HepG2 (cell line): ENCODE results near the gene CHDH. TPM values are rescaled to one million over a fixed set of nuclear protein-coding genes. Genes with fewer than 3 reads are reported as not detected.
A peak's percentile ranks its signal among the peaks of the same experiment; 100 is the strongest.

Source experiments
- EED ChIP-seq: sonication (generic); formaldehyde crosslinking; IDR thresholded peaks from 2 replicates; pipeline ENCODE4 v1.5.0; 2020; ENCODE audit warnings: mild to moderate bottlenecking, missing genetic modification reagents
- ELF4 ChIP-seq: sonication (generic); formaldehyde crosslinking; IDR thresholded peaks from 2 replicates; pipeline ENCODE4 v1.5.0; 2020; ENCODE audit warnings: missing genetic modification reagents, mild to moderate bottlenecking, moderate library complexity, borderline replicate concordance
- JUND ChIP-seq: sonication (generic); formaldehyde crosslinking; IDR thresholded peaks from 2 replicates; pipeline ENCODE4 v1.8.0; 2022; ENCODE audit warnings: mild to moderate bottlenecking, missing genetic modification reagents
- KLF12 ChIP-seq: sonication (generic); formaldehyde crosslinking; IDR thresholded peaks from 2 replicates; pipeline ENCODE4 v1.4.0; 2020; ENCODE audit warnings: missing genetic modification reagents, borderline replicate concordance
- POGZ ChIP-seq: sonication (generic); formaldehyde crosslinking; IDR thresholded peaks from 2 replicates; pipeline ENCODE4 v1.4.0; 2020; ENCODE audit warnings: mild to moderate bottlenecking, missing genetic modification reagents
- SIN3B ChIP-seq: fragments of 150-350 bp; IDR thresholded peaks from 2 replicates; pipeline ENCODE4 v1.6.1; 2014; ENCODE audit warnings: low read length
- SOX5 ChIP-seq: IDR thresholded peaks from 2 replicates; pipeline ENCODE4 v1.6.1; 2016; ENCODE audit warnings: borderline replicate concordance
- ZFP90 ChIP-seq: sonication (generic); formaldehyde crosslinking; IDR thresholded peaks from 2 replicates; pipeline ENCODE4 v1.8.0; 2022; ENCODE audit warnings: missing genetic modification reagents, mild to moderate bottlenecking, inconsistent platforms, borderline replicate concordance
- polyA plus RNA-seq, 8 experiments: library from polyadenylated mRNA; depleted of rRNA in 3 of 8; stranded (reverse) in 7 of 8; unstranded in 1 of 8; fragments of >200 nt; fragmentation: Illumina TruSeq in 4 of 8; extraction: Trizol in 4 of 8; gene quantifications; 2 replicates each; pipeline versions ENCODE4 v1.2.1 to v1.2.3, GENCODE V29; 2011 to 2016; ENCODE audit warnings: low read depth in 4 of 8, missing spikeins in 1 of 8, mixed read lengths in 1 of 8; ENCODE audit not compliant: insufficient read depth in 1 of 8
- total RNA-seq, 5 experiments: library from RNA; depleted of rRNA; stranded (reverse); fragments of >200 nt; fragmentation: Illumina TruSeq; extraction: Trizol; gene quantifications; 2 replicates each; pipeline ENCODE4 v1.2.3, GENCODE V29; 2016; ENCODE audit warnings: low read depth in 1 of 5
- TF ChIP-seq, protein P1 (sequence below): IDR thresholded peaks from 2 replicates; pipeline ENCODE4 v1.6.1; 2016
- TF ChIP-seq, protein P2 (sequence below): IDR thresholded peaks from 2 replicates; pipeline ENCODE4 v1.6.1; 2016; ENCODE audit warnings: missing compliant biosample characterization, missing genetic modification reagents, borderline replicate concordance
- TF ChIP-seq, protein P3 (sequence below): IDR thresholded peaks from 2 replicates; pipeline ENCODE4 v1.6.1; 2016; ENCODE audit warnings: missing compliant biosample characterization, missing genetic modification reagents, borderline replicate concordance
- TF ChIP-seq, protein P4 (sequence below), 2 experiments: sonication (generic) in 1 of 2; formaldehyde crosslinking in 1 of 2; IDR thresholded peaks; 2 replicates each; pipeline versions ENCODE4 v1.4.0 to v1.6.1; 2016 to 2020; ENCODE audit warnings: borderline replicate concordance in 1 of 2, low read depth in 1 of 2, mild to moderate bottlenecking in 1 of 2, missing genetic modification reagents in 1 of 2
- TF ChIP-seq, protein P5 (sequence below): sonication (generic); formaldehyde crosslinking; IDR thresholded peaks from 2 replicates; pipeline ENCODE4 v1.5.1; 2020; ENCODE audit warnings: mild to moderate bottlenecking, missing genetic modification reagents, borderline replicate concordance

CHDH gene
- total and polyA plus RNA-seq, 2 of the 13 experiments (the other 11 are each of a cell fraction or from before 2014, with no cell fraction given) = 28.1 to 48.9 TPM

DNA sequence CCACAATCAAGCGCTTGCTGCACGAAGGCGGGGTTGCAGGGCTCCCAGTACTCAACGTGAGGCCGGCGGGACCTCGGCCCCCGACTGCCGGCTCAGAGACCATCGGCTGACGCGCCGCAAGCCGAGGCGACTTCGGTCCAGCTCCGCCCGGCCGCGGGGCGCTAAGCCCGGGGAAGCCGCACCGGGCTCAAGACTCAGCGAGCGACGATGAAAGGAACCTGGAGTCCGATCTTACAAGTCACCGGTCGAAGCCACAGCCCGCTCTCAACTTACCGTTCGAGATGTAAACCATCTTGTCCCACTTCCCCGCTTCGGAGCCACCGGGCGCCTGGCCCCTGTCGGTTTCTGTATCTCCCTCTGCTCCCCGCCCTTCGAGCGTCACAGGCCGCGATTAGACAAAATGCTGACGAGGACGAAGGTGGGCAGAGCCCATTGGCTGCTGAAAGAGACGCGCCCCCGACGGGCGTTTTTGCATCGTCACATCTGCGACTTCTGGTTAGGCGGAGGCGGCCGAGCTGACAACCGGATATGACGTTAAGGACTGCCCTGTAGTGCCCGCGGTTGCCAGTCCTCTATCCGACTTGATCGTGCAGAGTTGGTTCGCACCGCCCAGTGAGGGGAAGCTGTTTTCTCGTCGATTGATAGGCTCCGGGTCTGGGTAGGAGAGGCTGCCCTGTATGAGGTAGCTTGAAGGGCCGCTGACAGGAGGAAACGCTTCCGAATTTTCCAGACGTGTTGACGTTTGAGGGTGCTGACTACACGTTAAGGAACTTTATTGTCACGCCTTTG lies 45.5 kb upstream of the CHDH start, which contains the start of gene SELENOK (continued):
- TF ChIP-seq, protein P1, sequence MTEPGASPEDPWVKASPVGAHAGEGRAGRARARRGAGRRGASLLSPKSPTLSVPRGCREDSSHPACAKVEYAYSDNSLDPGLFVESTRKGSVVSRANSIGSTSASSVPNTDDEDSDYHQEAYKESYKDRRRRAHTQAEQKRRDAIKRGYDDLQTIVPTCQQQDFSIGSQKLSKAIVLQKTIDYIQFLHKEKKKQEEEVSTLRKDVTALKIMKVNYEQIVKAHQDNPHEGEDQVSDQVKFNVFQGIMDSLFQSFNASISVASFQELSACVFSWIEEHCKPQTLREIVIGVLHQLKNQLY (CRISPR knock-in tag) = no peak
- peak; percentile 12; the same call in 1 of the 2 replicates for TF ChIP-seq SOX5
- TF ChIP-seq, protein P2, sequence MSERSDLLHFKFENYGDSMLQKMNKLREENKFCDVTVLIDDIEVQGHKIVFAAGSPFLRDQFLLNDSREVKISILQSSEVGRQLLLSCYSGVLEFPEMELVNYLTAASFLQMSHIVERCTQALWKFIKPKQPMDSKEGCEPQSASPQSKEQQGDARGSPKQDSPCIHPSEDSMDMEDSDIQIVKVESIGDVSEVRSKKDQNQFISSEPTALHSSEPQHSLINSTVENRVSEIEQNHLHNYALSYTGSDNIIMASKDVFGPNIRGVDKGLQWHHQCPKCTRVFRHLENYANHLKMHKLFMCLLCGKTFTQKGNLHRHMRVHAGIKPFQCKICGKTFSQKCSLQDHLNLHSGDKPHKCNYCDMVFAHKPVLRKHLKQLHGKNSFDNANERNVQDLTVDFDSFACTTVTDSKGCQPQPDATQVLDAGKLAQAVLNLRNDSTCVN (CRISPR knock-in tag) = peak; percentile 40; the same call in 1 of the 2 replicates
- TF ChIP-seq JUND (CRISPR knock-in tag) = 0 out of 2 replicates have a peak, but pooled peaks have one; percentile 17
- TF ChIP-seq KLF12 (CRISPR knock-in tag) = peak; percentile 30
- TF ChIP-seq, protein P3, sequence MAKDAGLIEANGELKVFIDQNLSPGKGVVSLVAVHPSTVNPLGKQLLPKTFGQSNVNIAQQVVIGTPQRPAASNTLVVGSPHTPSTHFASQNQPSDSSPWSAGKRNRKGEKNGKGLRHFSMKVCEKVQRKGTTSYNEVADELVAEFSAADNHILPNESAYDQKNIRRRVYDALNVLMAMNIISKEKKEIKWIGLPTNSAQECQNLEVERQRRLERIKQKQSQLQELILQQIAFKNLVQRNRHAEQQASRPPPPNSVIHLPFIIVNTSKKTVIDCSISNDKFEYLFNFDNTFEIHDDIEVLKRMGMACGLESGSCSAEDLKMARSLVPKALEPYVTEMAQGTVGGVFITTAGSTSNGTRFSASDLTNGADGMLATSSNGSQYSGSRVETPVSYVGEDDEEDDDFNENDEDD (CRISPR knock-in tag) = peak; percentile 56; the same call in 1 of the 2 replicates
- peak; percentile 52; the same call in 1 of the 2 replicates for TF ChIP-seq ELF4 (CRISPR knock-in tag)
- TF ChIP-seq EED (CRISPR knock-in tag) = peak; percentile 80
- TF ChIP-seq, protein P4, sequence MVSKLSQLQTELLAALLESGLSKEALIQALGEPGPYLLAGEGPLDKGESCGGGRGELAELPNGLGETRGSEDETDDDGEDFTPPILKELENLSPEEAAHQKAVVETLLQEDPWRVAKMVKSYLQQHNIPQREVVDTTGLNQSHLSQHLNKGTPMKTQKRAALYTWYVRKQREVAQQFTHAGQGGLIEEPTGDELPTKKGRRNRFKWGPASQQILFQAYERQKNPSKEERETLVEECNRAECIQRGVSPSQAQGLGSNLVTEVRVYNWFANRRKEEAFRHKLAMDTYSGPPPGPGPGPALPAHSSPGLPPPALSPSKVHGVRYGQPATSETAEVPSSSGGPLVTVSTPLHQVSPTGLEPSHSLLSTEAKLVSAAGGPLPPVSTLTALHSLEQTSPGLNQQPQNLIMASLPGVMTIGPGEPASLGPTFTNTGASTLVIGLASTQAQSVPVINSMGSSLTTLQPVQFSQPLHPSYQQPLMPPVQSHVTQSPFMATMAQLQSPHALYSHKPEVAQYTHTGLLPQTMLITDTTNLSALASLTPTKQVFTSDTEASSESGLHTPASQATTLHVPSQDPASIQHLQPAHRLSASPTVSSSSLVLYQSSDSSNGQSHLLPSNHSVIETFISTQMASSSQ (IDR thresholded peaks at IDR 0.05; ENCODE audit: low read depth) = peak; percentile 50; the same call in 1 of the 2 replicates
- TF ChIP-seq, protein P4 (CRISPR knock-in tag; IDR thresholded peaks at IDR 0.05; ENCODE audit: borderline replicate concordance) = peak; percentile 84; the same call in 1 of the 2 replicates
- TF ChIP-seq, protein P5, sequence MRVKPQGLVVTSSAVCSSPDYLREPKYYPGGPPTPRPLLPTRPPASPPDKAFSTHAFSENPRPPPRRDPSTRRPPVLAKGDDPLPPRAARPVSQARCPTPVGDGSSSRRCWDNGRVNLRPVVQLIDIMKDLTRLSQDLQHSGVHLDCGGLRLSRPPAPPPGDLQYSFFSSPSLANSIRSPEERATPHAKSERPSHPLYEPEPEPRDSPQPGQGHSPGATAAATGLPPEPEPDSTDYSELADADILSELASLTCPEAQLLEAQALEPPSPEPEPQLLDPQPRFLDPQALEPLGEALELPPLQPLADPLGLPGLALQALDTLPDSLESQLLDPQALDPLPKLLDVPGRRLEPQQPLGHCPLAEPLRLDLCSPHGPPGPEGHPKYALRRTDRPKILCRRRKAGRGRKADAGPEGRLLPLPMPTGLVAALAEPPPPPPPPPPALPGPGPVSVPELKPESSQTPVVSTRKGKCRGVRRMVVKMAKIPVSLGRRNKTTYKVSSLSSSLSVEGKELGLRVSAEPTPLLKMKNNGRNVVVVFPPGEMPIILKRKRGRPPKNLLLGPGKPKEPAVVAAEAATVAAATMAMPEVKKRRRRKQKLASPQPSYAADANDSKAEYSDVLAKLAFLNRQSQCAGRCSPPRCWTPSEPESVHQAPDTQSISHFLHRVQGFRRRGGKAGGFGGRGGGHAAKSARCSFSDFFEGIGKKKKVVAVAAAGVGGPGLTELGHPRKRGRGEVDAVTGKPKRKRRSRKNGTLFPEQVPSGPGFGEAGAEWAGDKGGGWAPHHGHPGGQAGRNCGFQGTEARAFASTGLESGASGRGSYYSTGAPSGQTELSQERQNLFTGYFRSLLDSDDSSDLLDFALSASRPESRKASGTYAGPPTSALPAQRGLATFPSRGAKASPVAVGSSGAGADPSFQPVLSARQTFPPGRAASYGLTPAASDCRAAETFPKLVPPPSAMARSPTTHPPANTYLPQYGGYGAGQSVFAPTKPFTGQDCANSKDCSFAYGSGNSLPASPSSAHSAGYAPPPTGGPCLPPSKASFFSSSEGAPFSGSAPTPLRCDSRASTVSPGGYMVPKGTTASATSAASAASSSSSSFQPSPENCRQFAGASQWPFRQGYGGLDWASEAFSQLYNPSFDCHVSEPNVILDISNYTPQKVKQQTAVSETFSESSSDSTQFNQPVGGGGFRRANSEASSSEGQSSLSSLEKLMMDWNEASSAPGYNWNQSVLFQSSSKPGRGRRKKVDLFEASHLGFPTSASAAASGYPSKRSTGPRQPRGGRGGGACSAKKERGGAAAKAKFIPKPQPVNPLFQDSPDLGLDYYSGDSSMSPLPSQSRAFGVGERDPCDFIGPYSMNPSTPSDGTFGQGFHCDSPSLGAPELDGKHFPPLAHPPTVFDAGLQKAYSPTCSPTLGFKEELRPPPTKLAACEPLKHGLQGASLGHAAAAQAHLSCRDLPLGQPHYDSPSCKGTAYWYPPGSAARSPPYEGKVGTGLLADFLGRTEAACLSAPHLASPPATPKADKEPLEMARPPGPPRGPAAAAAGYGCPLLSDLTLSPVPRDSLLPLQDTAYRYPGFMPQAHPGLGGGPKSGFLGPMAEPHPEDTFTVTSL (CRISPR knock-in tag) = no peak
- peak; percentile 60; the same call in 1 of the 2 replicates for TF ChIP-seq SIN3B
- TF ChIP-seq ZFP90 (CRISPR knock-in tag) = no peak
- peak; percentile 96 for TF ChIP-seq POGZ (CRISPR knock-in tag)
